IMR-90 (cell line): Measurements from ENCODE around the gene PTN. TPM values are rescaled to one million over a fixed set of nuclear protein-coding genes. Genes with fewer than 3 reads are reported as not detected.

ENCODE experiments used
- ATAC-seq: fragments of 200-7000 bp; cut with Tn5 transposase; 2 replicates; pipeline ENCODE4 v1.9.1; 2020; ENCODE audit warnings: low read depth, mild to moderate bottlenecking, moderate library complexity
- BruUV-seq: library from RNA; stranded (reverse); fragments of 400-500 nt; replicated peaks from 2 replicates; lab custom pipeline; 2021; lab: Mats Ljungman, UMichigan
- CTCF ChIA-PET: fragments of 300-600 bp; formaldehyde crosslinking; extraction: SDS; loops from one replicate; lab custom pipeline; 2021; ENCODE audit warnings: antibody characterized with exemption; lab: Yijun Ruan, JAX
- POLR2A ChIA-PET: fragments of 300-600 bp; sonication (Branson Sonifier 250); formaldehyde crosslinking; loops from one replicate; lab custom pipeline; 2022; ENCODE audit warnings: antibody characterized with exemption; ENCODE audit not compliant: unreplicated experiment; lab: Charles Lee
- DNase-seq: peaks from one replicate; pipeline ENCODE4 v3.0.0; 2013
- H2AFZ ChIP-seq: replicated peaks from 2 replicates; pipeline ENCODE3; 2013; ENCODE audit warnings: low read length, mild to moderate bottlenecking; ENCODE audit not compliant: poor library complexity
- H2AK5ac ChIP-seq: 2 replicates; pipeline ENCODE4 v1.6.1; 2013; ENCODE audit warnings: low read depth, low read length, inconsistent platforms
- H2AK9ac ChIP-seq: replicated peaks from 2 replicates; pipeline ENCODE3; 2013; ENCODE audit warnings: mild to moderate bottlenecking, low read depth, low read length, moderate library complexity; ENCODE audit not compliant: poor library complexity
- H2BK120ac ChIP-seq: 2 replicates; pipeline ENCODE4 v1.6.1; 2013; ENCODE audit warnings: low read depth, low read length, inconsistent platforms
- H2BK15ac ChIP-seq: 3 replicates; pipeline ENCODE4 v1.6.1; 2013; ENCODE audit warnings: low read depth, low read length, inconsistent platforms
- H2BK20ac ChIP-seq: 2 replicates; pipeline ENCODE4 v1.6.1; 2013; ENCODE audit warnings: low read depth, mild to moderate bottlenecking, inconsistent platforms, low read length, moderate library complexity
- H2BK5ac ChIP-seq: 2 replicates; pipeline ENCODE4 v1.6.1; 2013; ENCODE audit warnings: mild to moderate bottlenecking, low read depth, low read length, inconsistent platforms; ENCODE audit not compliant: poor library complexity, severe bottlenecking
- H3K14ac ChIP-seq: replicated peaks from 2 replicates; pipeline ENCODE4 v1.6.1; 2013; ENCODE audit warnings: low read depth, low read length, inconsistent platforms
- H3K18ac ChIP-seq: 2 replicates; pipeline ENCODE4 v1.6.1; 2013; ENCODE audit warnings: low read depth, low read length, control low read depth
- H3K23ac ChIP-seq: 2 replicates; pipeline ENCODE4 v1.6.1; 2013; ENCODE audit warnings: low read depth, low read length, inconsistent platforms
- H3K27ac ChIP-seq: 2 replicates; pipeline ENCODE4 v1.5.1; 2013; ENCODE audit warnings: mild to moderate bottlenecking, control low read depth, low read length; ENCODE audit not compliant: insufficient read depth
- H3K27me3 ChIP-seq: 2 replicates; pipeline ENCODE4 v1.6.1; 2013; ENCODE audit warnings: low read length; ENCODE audit not compliant: control insufficient read depth, insufficient read depth
- H3K36me3 ChIP-seq: 2 replicates; pipeline ENCODE4 v1.6.1; 2013; ENCODE audit warnings: low read length, mixed read lengths; ENCODE audit not compliant: control insufficient read depth, insufficient read depth
- H3K4ac ChIP-seq: 2 replicates; pipeline ENCODE4 v1.6.1; 2013; ENCODE audit warnings: low read depth, low read length, inconsistent platforms
- H3K4me1 ChIP-seq: 2 replicates; pipeline ENCODE4 v1.6.1; 2013; ENCODE audit warnings: low read length, mixed read lengths; ENCODE audit not compliant: control insufficient read depth, insufficient read depth
- H3K4me2 ChIP-seq: 2 replicates; pipeline ENCODE4 v1.6.1; 2013; ENCODE audit warnings: low read depth, mild to moderate bottlenecking, control low read depth, low read length, moderate library complexity
- H3K4me3 ChIP-seq: 2 replicates; pipeline ENCODE4 v1.5.1; 2013; ENCODE audit warnings: low read depth, mild to moderate bottlenecking, control low read depth, low read length, moderate library complexity; ENCODE audit not compliant: insufficient read depth
- H3K56ac ChIP-seq: 2 replicates; pipeline ENCODE4 v1.6.1; 2013; ENCODE audit warnings: low read length, inconsistent platforms; ENCODE audit not compliant: insufficient read depth; ENCODE audit errors: extremely low read depth
- H3K79me1 ChIP-seq, 2 experiments: 2 replicates each; pipeline ENCODE4 v1.6.1; 2013; ENCODE audit warnings: low read length in 2 of 2, inconsistent platforms in 1 of 2, low read depth in 1 of 2
- H3K9ac ChIP-seq: 2 replicates; pipeline ENCODE4 v1.6.1; 2013; ENCODE audit warnings: low read depth, low read length, control low read depth
- H3K9me1 ChIP-seq: 2 replicates; pipeline ENCODE4 v1.6.1; 2013; ENCODE audit warnings: low read length, inconsistent platforms; ENCODE audit not compliant: insufficient read depth
- H3K9me3 ChIP-seq: 2 replicates; pipeline ENCODE4 v1.6.1; 2013; ENCODE audit warnings: low read length; ENCODE audit not compliant: control insufficient read depth, insufficient read depth
- H4K20me1 ChIP-seq: 2 replicates; pipeline ENCODE4 v1.6.1; 2013; ENCODE audit warnings: low read length, inconsistent platforms; ENCODE audit not compliant: insufficient read depth
- H4K5ac ChIP-seq: 2 replicates; pipeline ENCODE4 v1.6.1; 2013; ENCODE audit warnings: mild to moderate bottlenecking, low read depth, low read length, control low read depth
- H4K8ac ChIP-seq, 2 experiments: 2 replicates each; pipeline ENCODE4 v1.6.1; 2013; ENCODE audit warnings: low read depth in 2 of 2, low read length in 2 of 2, control low read depth in 1 of 2, inconsistent platforms in 1 of 2
- H4K91ac ChIP-seq: 2 replicates; pipeline ENCODE4 v1.6.1; 2013; ENCODE audit warnings: low read depth, low read length, inconsistent platforms; ENCODE audit not compliant: insufficient read depth
- CEBPB ChIP-seq: IDR thresholded peaks from 2 replicates; pipeline ENCODE4 v1.6.1; 2012; ENCODE audit warnings: low read depth, low read length, improper control_type of control experiment
- MAFK ChIP-seq: IDR thresholded peaks from 2 replicates; pipeline ENCODE4 v1.6.1; 2012; ENCODE audit warnings: low read depth, low read length, improper control_type of control experiment
- WGBS, 2 experiments: methylation state at CpG; one replicate each; pipeline versions ENCODE4 v1.1.5 to v1.1.7; 2013; ENCODE audit warnings: missing lambda C conversion rate in 2 of 2; ENCODE audit not compliant: insufficient read length in 1 of 2; ENCODE audit errors: extremely low coverage in 2 of 2; 5-methylcytosine and 5-hydroxymethylcytosine counted together
- dilution Hi-C: fragments of 300-500 bp; cut with HindIII; formaldehyde crosslinking; loops from one replicate; pipeline ENCODE4 v1.14.3; 2018; ENCODE audit warnings: low sequenced_read_pairs; ENCODE audit not compliant: unreplicated experiment
- in situ Hi-C: fragments of 300-500 bp; cut with MboI; formaldehyde crosslinking; loops from 3 replicates; pipeline ENCODE4 v1.14.3; 2019; ENCODE audit warnings: low sequenced_read_pairs, inconsistent platforms, mixed read lengths
- intact Hi-C: fragments of 100-400 bp; cut with micrococcal nuclease; formaldehyde crosslinking; loops from 2 replicates; pipeline ENCODE4 v1.10.0; 2022
- polyA plus RNA-seq, 3 experiments: library from polyadenylated mRNA; depleted of rRNA; stranded (reverse); fragments of >200 nt; gene quantifications; 2 replicates each; pipeline ENCODE4 v1.2.3, GENCODE V29; 2012; ENCODE audit warnings: low replicate concordance in 1 of 3
- total RNA-seq: library from RNA; depleted of rRNA; stranded (reverse); fragments of >200 nt; gene quantifications from 2 replicates; pipeline ENCODE4 v1.2.3, GENCODE V29; 2012

PTN gene
- total and polyA plus RNA-seq, 2 of the 4 experiments (the other 2 are of a cell fraction) = 61.7 to 186 TPM

DNA sequence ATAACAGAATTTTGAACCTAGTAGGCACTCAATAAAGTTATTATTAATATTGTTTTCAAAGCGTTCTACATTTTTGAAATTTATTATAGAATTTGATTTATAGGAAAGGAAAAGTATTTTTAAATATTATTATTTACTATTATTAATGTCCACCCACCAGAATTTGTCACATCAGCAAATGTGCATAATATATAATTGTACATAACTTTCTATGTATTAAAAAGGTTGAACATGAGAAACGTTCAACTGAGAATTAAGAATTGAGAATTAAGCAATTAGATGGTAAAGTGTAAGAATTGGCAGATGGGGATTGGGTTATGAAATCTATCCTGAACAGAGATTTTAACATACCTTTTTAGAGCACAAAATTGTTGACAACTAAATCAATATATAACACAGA lies 129.8 kb downstream of the PTN start:
- H3K4me3 ChIP-seq = no peak overlapping the region
- no peaks in the 10 kb centered on the region for H3K79me1 ChIP-seq
- H4K5ac ChIP-seq = no peak overlapping the region
- intact Hi-C loops = no loop called here
- ChIA-PET POLR2A (interaction anchor here (0.6 kb wide), 1 partner anchor 208 kb away, joined by 7 read pairs; no protein-coding TSS in a partner anchor), CTCF (no interaction called here)
- H3K9me3 ChIP-seq = no peaks in the 10 kb centered on the region
- H3K36me3 ChIP-seq = no peaks in the 10 kb centered on the region
- H3K4ac ChIP-seq = no peak overlapping the region
- no peak overlapping the region for H3K18ac ChIP-seq
- in situ Hi-C loops = no loop called here
- no peak overlapping the region for H4K91ac ChIP-seq
- no peak overlapping the region for H2BK120ac ChIP-seq
- no peak overlapping the region for H3K27ac ChIP-seq
- no peak overlapping the region for H2AK5ac ChIP-seq
- no peaks in the 10 kb centered on the region for H3K9me1 ChIP-seq
- H2BK5ac ChIP-seq = no peak overlapping the region
- BruUV-seq = no TSS peak
- H2BK15ac ChIP-seq = no peak overlapping the region
- no peak overlapping the region for H3K4me2 ChIP-seq
- dilution Hi-C loops = no loop called here
- no CpG with 5 or more reads among the region's 2 CpGs for WGBS, 2 experiments
- H2AFZ ChIP-seq = no peak overlapping the region
- DNase-seq (no peak), ATAC-seq (no peak)
- H4K8ac ChIP-seq = no peak overlapping the region
- H3K56ac ChIP-seq = no peak overlapping the region
- H3K14ac ChIP-seq = no peak overlapping the region
- H3K4me1 ChIP-seq = no peaks in the 10 kb centered on the region
- TF ChIP-seq MAFK (peak; percentile 88), CEBPB (no peak)
- H2AK9ac ChIP-seq = no peak overlapping the region
- H4K20me1 ChIP-seq = no peaks in the 10 kb centered on the region
- H3K23ac ChIP-seq = no peak overlapping the region
- H3K27me3 ChIP-seq = no peaks in the 10 kb centered on the region
- no peak overlapping the region for H2BK20ac ChIP-seq
- H3K9ac ChIP-seq = no peak overlapping the region
